BJ (cell line): ENCODE data around the gene COL4A1. TPM values are rescaled to one million over a fixed set of nuclear protein-coding genes. Genes with fewer than 3 reads are reported as not detected.

Source experiments
- CTCF ChIA-PET: fragments of 350-600 bp; formaldehyde crosslinking; extraction: SDS; loops from one replicate; lab custom pipeline; 2021; ENCODE audit warnings: antibody characterized with exemption, inconsistent platforms; lab: Yijun Ruan, JAX
- POLR2A ChIA-PET: fragments of 300-600 bp; sonication (Branson Sonifier 250); formaldehyde crosslinking; extraction: SDS; loops from one replicate; lab custom pipeline; 2021; ENCODE audit warnings: antibody characterized with exemption; lab: Charles Lee
- DNase-seq: peaks from one replicate; pipeline ENCODE4 v3.0.0-alpha.2; 2011; ENCODE audit warnings: low read depth
- H3K27me3 ChIP-seq: 2 replicates; pipeline ENCODE4 v1.6.0; 2011; ENCODE audit warnings: low read length; ENCODE audit not compliant: control insufficient read depth, insufficient read depth
- H3K36me3 ChIP-seq: 2 replicates; pipeline ENCODE4 v1.5.1; 2011; ENCODE audit warnings: low read length; ENCODE audit not compliant: control insufficient read depth, insufficient read depth
- H3K4me3 ChIP-seq: 2 replicates; pipeline ENCODE4 v1.5.1; 2011; ENCODE audit warnings: low read depth, mild to moderate bottlenecking, control low read depth, low read length
- CTCF ChIP-seq: IDR thresholded peaks from 2 replicates; pipeline ENCODE4 v1.5.1; 2011; ENCODE audit warnings: low read depth, mild to moderate bottlenecking, control low read depth, inconsistent platforms, low read length, moderate library complexity; ENCODE audit not compliant: insufficient read depth
- polyA plus RNA-seq: library from polyadenylated mRNA; depleted of rRNA; stranded (reverse); fragments of >200 nt; gene quantifications from 2 replicates; pipeline ENCODE4 v1.2.3, GENCODE V29; 2011

COL4A1 gene
- polyA plus RNA-seq, 1 experiment, result 375 TPM

- POLR2A ChIA-PET, result no interaction called here
- Histone ChIP-seq H3K4me3 (no peak overlapping the region), H3K36me3 (no peaks in the 10 kb centered on the region; the same call in none of the 2 replicates), H3K27me3 (no peaks in the 10 kb centered on the region)
- CTCF ChIA-PET, result interaction anchor here (0.9 kb wide), 1 partner anchor 9 kb away, joined by 3 read pairs; no protein-coding TSS in a partner anchor
- TF ChIP-seq CTCF, result no peak
- DNase-seq, result no peak
These were observed 36.5 kb downstream of the COL4A1 start for GRCh38 chr13:110270507-110270906.

DNA sequence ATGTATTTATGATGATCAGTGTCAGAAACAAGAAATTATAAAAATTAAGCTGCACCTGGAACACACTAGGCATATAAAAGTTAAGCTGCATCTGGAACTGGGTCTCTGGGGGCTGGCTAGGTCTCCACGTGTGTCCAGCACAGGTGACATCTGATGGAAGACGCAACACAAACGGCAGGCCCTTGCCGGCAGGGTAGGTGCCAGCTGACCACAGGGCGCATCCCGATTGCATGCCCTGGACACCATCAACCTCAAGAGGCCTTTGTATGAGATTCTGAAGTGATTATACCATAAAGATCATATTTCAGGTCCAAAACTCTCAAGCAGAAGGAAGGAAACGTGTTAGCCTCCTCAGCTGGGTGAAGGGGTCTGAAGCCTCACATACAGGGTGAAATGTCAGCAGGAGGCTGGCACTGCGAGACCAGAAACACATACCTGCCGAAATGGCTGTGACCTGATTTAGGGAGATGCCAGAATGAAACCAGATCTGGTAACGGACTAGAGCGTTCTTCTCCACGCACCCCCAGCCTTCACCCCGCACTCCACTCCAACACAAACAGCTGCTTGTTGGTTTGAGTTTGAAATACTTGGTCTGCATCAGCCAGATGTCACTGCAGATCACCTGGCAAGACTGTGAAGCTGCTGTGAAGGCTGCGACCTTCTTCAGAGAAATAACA lies 37.3 kb downstream of the COL4A1 start:
- no peak for TF ChIP-seq CTCF
- CTCF ChIA-PET, result interaction anchor here (0.8 kb wide), 1 partner anchor 22 kb away, joined by 3 read pairs; no protein-coding TSS in a partner anchor
- Histone ChIP-seq H3K27me3 (no peaks in the 10 kb centered on the region), H3K36me3 (peaks cover 5% of the 10 kb centered on the region), H3K4me3 (no peak overlapping the region)
- no peak for DNase-seq
- POLR2A ChIA-PET, result no interaction called here

DNA sequence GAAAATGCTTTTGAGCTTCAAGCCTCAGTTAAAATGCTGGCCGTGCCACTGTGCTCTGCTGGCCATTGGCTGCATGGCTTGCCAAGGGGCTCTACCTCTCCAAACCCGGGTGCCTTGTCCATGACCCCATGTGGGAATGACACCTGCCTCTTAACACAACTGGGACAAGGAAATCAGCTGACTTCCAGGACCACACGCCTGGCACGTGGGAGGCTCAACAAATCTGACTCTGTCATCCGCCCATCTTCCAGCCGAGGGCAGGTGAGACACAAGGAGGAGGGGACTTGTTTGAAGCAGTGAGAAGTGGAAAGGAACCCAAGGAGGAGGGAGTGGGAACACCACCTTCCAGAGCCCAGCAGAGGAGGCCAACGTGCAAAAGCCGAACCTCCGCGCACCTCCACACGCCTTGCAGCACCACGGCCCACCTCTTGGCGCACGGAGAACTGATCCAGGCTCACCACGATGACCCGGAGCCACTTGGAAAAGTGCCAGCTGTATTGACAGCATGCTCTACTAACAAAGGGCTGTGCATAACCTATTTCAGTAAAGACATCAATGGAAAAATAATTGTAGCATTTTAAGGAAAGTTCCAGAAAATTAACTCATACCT lies 38.3 kb downstream of the COL4A1 start:
- no peak overlapping the region for H3K4me3 ChIP-seq
- no peak for TF ChIP-seq CTCF
- POLR2A ChIA-PET, result no interaction called here
- H3K36me3 ChIP-seq, result peaks cover 5% of the 10 kb centered on the region
- CTCF ChIA-PET, result no interaction called here
- no peak for DNase-seq
- H3K27me3 ChIP-seq, result no peaks in the 10 kb centered on the region

- no peak for DNase-seq
- ChIA-PET CTCF (interaction anchor here (0.6 kb wide), 1 partner anchor 184 kb away, joined by 3 read pairs; no protein-coding TSS in a partner anchor), POLR2A (no interaction called here)
- TF ChIP-seq CTCF, result no peak
- Histone ChIP-seq H3K4me3 (no peak overlapping the region), H3K27me3 (no peaks in the 10 kb centered on the region), H3K36me3 (peaks cover 5% of the 10 kb centered on the region)
These were observed 38.9 kb downstream of the COL4A1 start for GRCh38 chr13:110268061-110268460.

DNA sequence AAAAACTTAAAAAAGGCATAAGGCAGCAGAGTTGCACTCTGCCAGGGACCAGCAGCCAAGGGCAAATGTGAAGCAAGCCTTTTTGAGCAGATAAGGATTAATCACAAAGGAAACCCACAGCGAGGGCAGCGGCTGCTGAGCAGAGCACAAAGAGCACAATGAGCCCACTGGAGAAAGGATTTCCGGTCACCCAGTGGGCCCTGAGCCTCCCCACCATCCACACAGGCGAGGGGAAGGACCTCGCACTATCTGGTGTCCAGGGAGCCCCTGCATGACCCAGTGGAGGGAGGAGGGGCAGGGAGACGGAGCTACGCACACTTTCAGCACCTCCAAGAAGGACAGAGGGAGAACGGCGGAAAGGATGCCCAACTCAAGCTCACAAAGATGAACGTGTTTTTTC lies 40.0 kb downstream of the COL4A1 start:
- TF ChIP-seq CTCF, result no peak
- POLR2A ChIA-PET, result no interaction called here
- Histone ChIP-seq H3K4me3 (no peak overlapping the region), H3K27me3 (no peaks in the 10 kb centered on the region), H3K36me3 (peaks cover 5% of the 10 kb centered on the region)
- DNase-seq, result no peak
- CTCF ChIA-PET, result interaction anchor here (1.2 kb wide), 1 partner anchor 11 kb away, joined by 6 read pairs; no protein-coding TSS in a partner anchor
